ENCODE measurements around the gene PNPLA3.

Gene PNPLA3

DNA sequence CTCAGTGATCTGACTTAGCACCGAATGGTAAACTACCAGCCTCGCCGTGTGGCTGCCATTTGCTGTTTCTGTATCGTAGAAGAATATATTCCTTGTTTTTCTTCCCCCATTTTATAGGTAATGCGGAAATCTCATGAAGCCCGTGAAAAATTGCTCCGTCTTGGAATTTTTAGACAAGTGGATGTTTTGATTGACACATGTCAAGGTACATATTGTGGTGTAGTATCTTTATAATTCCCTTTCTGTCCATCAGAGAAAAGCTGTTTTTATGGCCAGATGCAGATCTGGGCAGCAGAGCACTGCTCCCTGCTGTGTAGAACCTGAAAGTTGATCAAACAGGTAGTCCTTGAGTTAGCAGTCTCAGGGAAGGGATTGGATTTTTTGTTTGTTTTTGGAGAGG, 45.0 kb downstream of the PNPLA3 start:
- no peak for DNase-seq

DNA sequence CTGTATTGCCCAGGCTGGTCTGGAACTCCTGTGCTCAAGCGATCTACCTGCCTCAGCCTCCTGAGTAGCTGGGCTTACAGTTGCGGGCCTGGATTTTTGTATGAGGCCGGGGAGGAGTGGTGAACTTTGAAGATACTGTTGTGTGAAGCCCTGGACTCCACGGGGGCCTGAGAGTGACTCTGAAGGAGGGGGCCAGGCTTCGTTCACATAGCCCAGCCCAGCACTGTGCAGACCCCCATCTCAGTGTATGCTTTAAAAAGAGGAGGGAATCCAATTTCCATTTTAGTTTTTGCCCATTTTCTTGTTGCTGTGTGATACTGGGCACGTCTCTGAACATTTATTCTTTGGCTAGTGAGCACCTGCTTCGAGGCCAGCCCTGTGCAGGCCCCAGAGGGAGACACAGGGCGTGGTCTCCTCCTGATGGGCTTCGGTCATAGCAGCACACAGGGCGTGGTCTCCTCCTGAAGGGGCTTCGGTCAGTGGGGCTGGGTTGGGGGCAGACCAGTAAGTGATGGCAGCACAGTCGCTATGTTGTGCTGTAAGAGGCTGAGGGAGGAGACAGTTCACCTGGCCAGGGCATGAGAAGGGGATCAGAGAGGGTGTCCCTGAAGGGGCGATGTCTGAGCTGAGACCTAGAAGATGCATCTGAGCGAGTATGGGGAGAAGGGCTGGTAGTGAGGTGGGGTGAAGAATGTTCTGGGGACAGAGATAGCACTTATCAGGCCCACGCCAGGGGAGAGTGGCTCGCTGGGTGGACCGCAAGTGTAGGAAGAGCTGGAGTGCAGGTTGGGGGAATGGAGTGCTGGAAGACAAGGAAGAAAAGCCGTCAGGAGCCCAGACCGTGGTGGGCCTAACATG, 45.6 kb downstream of the PNPLA3 start:
- no peak for DNase-seq

DNA sequence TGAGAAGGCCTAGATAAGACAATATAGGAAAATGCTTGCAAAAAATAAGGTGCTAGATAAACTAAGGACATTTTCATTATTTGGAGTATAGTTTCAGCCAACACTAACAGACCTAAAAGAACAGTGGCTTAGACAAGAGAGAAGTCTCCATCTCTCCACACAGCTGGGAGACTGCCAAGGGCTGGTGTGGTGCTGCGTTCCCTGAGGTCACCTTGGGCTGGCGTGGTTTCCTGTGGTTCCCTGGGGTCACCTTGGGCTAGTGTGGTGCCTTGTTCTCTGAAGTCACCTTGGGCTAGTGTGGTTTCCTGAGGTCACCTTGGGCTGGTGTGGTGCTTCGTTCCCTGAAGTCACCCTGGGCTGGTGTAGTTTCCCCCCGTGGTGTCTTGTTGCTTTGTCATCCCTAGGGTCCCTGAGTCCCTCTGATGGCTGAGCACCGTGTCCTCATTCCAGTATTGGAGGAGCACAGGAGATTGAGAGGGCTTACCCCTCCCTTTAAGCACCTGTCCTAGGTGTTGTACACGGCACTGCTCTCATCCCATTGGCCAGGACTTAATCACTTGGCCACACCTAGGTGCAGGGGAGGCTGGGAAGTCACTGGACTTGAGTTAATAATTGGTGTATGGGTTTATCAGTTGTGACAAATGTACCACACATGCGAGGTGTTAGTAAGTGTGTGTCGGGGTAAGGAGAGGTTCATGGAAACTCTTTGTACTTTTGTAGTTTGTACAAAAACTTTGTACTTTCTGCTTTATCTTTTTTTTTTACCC, 46.6 kb downstream of the PNPLA3 start:
- no peak for DNase-seq

DNA sequence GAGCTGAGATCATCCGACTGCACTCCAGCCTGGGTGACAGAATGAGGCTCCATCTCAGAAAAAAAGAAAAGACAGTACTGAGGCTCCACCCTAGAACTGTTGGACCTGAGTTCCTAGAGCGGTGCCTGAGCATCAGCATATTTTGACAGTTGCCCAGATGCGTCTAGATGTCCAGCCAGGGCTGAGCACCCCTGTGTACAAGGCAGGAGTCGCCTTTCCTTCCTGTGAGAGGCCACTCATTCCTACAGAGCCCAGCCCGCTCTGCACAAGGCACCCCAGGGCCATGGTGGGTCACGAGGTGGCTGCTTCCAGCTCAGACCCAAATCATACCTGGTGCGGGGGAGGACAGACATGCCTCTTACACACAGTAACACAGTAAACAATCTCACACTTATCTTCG, 47.5 kb downstream of the PNPLA3 start:
- DNase-seq, result no peak

DNA sequence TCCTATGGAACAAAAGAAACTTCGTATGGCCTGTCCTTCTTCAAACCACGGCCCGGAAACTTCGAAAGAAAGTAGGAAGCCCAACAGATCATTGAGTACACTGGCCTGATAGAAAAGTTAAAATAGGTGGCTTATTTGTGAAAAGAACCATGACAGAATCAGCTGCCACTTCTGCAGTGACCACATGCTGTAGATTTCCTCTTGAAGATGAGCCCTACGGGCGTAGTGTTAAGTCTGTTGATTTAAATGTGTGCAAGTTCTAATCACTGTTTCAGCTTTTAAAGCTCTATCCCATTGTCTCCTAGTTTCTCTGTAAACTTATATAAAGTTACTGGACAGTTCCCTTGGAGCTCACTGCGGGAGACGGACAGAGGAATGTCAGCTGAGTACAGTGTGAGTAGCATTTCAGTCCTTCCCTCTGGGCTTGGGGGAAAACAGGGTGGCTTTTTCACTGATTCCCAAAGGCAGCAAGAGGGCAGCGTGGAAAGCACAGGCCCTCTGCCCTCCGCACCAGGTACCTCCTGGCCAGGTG, 49.4 kb downstream of the PNPLA3 start:
- DNase-seq, result no peak

DNA sequence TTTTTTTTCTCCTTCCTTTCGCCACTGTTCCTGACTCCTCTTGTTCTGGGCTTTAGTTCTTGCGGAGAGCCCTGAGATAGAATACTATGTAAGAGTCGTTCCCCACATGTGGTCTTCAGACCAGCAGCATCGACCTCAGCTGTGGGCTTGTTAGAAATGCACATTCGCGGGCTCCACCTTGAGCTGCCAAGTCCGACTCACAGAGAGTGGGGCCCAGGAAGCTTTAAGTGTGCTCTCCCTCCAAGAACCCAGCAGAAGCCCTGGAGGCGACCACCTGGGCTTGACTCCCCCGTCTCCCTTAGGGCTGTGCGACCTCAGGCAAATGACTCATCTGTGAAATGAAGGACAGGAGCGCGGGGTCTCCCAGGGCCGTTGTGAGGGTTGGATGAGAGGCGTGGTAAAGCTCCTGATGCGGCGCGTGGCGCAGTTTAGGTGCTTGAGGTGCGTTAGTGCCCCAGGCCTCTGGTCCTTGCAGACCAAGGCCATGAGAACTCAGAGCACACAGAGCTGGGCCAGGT, 50.5 kb downstream of the PNPLA3 start:
- DNase-seq, result no peak

DNA sequence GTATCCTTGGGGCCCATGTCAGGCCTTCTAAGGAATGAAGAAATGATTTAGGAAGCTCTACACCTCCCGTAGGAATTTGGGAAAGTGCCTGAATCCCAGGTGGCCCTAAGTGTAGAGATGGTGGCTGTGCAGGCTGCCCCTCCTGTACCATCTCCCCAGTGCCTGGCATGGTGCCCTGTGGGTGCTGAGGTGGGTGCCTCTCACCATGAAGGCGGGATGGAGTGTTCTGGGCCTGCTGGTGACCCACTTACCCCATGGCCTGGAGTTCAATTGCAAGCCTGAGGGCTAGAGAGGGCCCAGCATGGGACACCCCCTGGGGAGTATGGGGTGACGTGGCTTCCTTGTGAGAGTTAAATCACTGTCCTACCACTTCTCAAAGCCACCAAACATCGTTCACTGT, 51.4 kb downstream of the PNPLA3 start:
- DNase-seq, result no peak

DNA sequence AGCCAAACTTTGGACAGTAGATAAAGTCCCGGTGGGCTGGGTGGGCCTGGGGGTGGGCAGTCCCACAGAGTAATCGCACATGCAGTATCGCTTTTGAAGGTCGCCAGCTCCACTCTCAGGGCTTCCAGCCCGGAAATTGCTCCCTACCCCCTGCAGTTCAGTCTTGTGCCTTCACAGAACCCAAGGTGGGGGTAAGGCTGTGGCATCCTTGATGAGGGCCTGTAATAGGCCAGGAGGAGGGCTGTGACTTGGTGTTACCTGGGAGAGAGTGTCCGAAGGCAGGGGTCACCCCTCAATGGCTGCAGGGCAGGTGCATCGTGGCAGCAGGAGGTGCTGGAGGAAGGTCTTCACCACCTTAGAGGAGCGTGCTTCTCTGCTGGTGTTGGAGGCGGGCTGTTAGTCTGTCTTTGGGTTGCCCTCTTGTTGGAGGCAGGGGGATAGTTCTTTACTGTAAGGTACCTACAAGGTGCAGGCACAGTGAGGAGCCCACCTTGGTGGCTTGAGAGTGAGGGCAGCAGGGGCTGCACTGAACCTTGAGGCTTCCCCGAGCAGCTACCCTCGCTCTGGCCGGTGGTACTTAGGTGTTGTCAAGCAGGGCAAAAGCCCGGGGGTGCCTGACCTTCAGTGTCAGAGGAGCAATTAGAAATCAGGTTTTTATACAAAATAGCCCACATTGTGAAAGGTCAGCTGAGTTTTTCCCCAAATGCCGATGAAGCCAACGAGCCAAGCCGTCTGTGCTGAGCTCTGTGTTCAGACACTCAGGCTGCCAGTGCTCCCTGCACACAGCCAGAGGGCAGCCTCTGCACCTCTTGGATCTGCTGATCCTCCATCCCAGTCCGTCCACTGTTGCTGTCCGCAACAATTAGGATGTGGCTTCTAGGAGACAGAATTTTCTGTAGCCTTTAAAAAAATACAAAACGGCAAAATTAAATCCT, 53.5 kb downstream of the PNPLA3 start:
- DNase-seq, result no peak

DNA sequence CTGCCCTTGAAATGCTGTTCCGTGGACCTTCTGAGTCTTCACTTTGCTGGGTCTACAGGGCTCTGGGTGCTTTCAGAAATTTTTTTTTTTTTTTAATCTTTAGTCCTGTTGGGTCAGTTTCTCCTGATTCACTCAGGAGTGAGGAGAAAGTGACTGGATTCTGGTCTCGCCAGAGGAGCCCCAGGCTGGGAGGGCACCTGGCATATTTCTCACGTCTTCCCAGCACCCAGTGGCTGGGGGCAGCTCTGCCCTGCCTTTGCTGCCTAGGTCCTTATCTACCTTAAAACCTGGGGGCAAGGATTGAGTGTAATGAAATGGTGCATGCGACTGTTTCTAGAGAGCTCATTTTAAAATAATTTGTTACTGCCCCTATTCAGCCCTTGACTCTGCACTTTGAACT, 55.0 kb downstream of the PNPLA3 start:
- DNase-seq, result no peak

DNA sequence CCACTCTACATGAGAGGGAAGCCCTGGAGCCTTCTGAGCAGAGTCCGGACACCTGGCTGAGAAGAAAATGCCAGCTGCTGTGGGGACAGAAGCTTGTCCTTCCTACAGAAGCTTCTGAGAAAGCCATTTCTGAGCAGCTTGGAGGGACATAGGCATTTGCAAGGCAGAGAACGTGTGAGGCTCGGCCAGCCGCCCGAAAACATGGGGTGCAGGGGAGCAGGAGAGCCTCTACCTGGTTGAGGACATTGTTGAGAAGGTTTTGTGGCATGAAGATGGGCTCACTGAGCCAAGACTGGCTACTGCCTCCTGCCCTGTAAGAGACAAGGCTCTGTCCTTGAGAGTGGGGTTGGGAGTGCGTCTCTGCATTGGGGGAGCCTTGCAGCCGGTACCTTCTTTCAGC, 57.0 kb downstream of the PNPLA3 start:
- no peak for DNase-seq

DNA sequence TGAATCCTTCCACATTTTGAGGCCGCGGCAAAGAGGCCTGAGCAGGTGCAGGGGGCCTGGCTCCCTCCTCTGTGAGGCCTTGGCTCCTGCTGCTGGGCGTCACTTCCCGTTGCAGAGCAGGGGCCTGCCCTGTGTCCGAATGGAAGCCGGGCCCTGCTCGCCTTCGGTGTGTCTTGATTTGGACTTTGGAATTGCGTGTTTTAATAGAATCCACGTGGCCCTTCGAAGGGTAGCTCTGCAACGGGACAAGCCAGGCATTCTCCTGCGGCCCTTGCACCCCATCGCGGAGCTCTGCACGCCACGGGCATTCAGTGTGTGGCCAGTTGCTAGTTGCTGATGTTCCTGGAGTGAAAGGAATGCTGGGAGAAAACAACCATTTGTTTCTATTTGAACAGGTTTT, 57.4 kb downstream of the PNPLA3 start:
- DNase-seq, result no peak

DNA sequence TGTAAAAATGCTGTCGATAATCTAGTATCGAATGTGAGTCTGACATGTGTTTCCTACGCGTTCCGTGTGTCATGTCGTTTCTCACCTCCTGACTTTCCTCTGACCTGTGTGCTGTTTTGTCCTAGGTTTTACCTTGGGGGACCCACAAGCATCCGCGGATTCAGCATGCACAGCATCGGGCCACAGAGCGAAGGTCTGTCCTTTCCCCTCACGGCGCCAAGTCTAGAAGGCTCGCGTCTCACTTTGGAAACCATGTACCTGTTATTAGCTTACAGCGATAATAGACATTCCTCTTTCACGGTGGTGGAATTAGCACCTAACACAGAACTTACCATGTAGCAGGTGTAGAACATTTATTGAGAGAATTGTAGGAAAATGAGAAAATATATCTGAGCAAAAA, 60.2 kb downstream of the PNPLA3 start:
- DNase-seq, result no peak

DNA sequence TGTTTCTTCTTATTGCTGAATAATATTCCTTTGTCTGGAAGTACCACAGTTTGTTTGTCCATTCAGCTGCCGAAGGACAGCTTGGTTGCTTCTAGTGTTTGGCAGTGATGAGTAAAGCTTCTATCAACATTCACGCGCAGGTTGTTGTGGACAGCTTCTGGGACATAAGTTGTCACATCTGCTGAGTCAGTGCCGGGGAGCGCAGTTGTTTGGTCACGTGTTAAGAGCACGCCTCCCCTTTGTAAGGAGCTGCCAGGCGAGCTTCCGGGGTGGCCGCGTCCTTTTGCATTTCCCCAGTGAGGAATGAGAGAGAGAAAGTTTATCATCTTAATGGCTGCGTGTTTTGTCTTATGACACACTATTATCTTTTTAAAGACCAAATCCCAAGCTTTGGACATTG, 61.9 kb downstream of the PNPLA3 start:
- peak; percentile 70 for DNase-seq

DNA sequence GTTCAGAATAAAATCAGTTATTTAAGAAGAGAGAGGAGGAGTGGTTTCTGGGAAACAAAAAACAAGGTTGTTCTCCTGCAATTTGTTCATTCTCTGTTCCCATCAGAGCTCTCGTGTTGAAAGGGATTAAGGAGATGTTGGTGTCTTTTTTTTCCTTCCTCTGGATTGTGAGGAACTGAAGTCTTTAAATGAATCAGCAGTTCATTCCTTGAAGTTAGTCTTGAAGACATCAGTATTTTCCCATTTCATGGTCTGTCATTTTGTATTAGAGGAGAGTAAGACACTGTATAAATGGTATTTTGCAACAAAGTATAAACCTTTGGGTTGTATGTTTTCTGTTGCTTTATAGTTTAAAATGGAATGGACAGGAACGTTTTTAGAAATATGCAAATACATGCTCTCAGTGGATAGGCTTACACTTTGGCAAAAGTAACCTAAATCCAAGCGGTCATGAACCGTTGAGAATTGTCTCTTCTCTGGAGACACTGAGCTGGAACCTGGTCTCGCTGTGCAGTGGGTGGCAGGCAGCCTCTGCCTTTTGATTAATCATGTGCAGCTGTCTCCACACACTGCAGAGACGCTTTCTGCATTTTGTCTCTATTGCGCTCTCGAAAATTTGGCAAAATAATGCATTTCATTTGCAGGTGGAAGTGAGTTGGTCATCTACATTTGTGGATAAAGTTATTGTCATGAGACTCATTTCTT, 64.7 kb downstream of the PNPLA3 start:
- DNase-seq, result no peak

DNA sequence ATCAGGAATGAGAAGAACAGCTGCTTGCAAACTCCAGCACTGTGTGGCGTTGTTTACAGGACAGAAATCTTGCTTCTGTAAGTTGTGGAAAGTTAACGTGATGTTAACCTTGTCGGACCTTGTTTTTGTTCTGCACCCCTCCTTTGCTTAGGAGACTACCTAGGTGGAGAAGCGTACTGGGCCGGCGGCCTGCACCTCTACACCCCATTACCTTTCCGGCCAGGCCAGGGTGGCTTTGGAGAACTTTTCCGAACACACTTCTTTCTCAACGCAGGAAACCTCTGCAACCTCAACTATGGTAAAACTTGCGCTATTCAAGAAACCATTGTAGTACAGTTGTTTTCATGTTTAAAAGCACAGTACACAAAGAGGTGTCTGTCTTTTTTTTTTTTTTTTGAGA, 65.4 kb downstream of the PNPLA3 start:
- no peak for DNase-seq

DNA sequence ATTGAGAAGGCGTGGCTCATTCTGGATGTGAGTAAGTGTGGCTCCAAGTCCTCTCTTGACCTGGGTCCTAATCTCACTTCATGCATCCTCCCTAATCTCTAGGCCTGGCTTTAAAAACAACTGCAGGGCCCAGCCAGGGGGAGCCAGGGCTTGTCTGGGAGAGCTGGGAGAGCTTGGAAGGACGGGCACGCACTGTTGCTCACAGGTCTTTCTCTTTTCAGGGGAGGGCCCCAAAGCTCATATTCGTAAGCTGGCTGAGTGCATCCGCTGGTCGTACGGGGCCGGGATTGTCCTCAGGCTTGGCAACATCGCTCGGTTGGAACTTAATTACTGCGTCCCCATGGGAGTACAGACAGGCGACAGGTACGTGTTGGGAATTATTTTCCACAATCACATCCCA, 66.4 kb downstream of the PNPLA3 start:
- DNase-seq, result no peak

DNA sequence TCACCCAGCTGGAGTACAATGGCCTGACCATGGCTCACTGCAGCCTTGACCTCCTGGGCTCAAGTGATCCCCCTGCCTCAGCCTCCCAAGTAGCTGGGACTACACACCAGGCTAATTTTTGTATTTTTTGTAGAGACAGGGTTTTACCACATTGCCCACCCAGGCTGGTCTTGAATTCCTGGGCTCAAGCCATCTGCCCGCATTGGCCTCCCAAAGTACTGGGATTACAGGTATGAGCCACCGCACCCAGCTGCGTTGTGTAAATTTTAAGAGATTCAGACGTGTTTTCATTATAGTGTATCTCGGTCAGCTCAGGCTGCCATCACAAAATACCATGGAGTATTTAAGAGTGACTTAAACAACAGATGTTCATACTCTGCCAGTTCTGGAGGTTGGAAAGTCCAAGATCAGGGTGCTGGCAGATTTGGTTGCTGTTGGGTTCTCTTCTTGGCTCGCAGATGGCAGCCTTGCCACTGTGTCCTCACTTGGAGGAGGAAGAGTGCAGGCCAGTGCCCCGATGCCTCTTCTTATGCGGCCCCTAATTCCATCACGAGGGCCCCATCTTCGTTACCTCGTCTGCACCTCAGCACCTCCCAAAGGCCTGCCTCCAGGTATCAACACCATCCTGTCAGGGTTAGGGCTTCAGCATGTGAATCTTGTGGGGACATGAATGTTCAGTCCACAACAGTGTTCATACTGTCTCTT, 67.9 kb downstream of the PNPLA3 start:
- DNase-seq, result no peak

DNA sequence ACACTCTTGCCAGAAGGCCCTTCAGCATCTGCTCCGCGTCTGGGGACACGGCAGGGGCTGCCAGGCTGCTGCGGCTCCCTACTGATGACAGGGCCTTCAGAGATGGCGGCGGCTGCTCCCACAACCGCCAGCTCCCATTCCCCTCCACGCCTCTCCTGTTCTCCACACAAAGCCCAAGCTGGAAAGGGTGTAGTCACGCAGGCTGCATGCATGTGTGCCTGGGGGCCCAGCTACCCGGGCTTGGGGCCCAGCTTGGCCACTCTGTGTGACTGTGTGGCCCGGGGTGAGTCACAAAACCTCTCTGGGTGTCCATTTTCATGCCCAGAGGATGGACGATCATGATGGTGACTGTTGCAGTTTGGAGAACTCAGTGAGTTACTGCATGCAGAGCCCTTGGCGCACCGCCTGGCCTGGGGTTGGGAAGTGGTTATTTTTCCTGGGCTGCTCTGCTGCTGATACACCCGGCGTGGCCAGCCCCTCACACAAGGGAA, 68.8 kb downstream of the PNPLA3 start:
- DNase-seq, result no peak

DNA sequence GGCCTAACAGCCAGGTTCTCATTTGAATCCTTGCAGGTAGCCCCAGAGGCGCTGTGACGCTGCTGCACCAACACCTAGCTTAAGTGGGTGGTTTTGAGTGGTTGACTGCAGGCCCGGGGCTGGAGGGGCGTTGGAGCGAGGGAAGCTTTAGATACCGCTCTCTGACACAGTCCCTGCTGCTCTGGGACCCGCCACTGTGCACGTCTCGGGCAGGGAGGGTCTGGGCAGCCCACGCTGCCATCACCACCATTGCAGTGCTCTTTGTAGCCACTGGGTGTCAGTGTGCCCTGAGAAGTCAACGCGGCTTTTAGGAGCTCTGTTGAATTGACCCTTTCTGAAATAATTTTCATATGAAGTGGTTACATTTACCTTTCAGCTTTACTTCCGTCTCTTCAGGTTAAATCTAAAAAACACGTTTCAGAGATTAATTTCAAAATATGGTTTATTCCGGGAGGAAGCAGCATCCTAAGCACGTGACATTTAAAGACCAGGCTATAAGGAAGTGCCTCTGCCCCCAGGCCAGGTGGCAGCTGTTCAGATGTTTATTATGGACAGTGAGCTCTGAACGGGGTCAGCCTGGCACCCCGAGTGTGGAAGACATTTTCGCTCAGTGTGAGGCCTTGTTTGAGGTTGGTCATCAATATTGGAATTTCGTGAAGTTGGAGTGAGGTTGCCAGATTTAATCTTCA, 69.6 kb downstream of the PNPLA3 start:
- DNase-seq, result peak; percentile 53

DNA sequence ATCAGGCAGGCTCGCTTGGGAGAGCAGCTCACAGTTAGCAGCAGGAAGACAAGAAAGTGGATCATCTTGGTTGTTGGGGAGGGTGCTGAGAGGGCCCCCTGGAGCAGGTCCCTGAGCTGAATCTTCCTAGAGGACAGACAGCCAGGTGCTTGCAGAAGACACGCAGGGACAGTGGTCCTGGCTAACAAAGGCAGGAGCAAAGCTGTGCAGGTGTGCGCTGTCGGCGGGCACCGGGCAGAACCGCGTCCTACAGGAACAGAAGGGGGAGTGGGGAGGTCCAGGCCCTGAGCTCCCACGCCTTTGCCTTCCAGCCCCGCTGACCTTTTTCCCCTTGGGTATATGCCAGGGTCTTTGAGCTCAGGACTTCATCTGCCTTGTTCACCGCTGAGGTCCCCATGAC, 70.4 kb downstream of the PNPLA3 start:
- DNase-seq, result peak; percentile 7

DNA sequence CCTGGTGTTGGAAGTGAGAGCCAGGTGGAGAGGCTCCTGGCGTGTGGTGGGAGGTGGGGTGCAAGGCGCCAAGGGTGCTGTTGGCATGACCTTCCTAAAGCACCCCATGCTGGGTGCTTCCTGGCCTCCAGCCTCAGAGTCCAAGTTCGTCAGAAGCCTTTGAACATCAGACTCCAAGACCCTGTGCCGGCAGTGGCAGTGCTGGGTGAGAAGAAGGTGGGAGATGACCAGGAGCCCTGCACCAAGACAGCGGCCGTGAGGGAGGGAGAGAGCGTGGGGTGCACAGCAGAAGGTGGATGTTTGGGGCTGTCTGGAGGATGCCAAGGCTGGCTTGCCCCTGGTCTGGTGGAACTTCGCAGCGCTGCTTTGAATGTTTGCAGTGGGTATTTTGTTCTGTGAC, 70.8 kb downstream of the PNPLA3 start:
- no peak for DNase-seq

All from NCI-H510A treated with DMSO at 0.1 percent for 48 hours (cell line).